GM10248 (cell line): ENCODE data around the gene SAMD13.

Experiments used
- CTCF ChIA-PET: fragments of 300-600 bp; sonication (Branson Sonifier 250); formaldehyde crosslinking; extraction: SDS; loops from one replicate; lab custom pipeline; 2021; ENCODE audit warnings: antibody characterized with exemption; lab: Yijun Ruan, JAX
- POLR2A ChIA-PET: fragments of 350-650 bp; sonication (Branson Sonifier 250); formaldehyde crosslinking; extraction: SDS; loops from one replicate; lab custom pipeline; 2020; ENCODE audit warnings: antibody characterized with exemption; lab: Yijun Ruan, JAX
- DNase-seq: peaks from one replicate; pipeline ENCODE4 v3.0.0; 2012; ENCODE audit errors: extremely low spot score
- TF ChIP-seq, protein P1 (sequence below): IDR thresholded peaks from 2 replicates; pipeline ENCODE4 v1.5.1; 2012; ENCODE audit warnings: mild to moderate bottlenecking, low read depth; ENCODE audit errors: extremely low read depth, missing control alignments, control extremely low read depth

SAMD13 gene

DNA sequence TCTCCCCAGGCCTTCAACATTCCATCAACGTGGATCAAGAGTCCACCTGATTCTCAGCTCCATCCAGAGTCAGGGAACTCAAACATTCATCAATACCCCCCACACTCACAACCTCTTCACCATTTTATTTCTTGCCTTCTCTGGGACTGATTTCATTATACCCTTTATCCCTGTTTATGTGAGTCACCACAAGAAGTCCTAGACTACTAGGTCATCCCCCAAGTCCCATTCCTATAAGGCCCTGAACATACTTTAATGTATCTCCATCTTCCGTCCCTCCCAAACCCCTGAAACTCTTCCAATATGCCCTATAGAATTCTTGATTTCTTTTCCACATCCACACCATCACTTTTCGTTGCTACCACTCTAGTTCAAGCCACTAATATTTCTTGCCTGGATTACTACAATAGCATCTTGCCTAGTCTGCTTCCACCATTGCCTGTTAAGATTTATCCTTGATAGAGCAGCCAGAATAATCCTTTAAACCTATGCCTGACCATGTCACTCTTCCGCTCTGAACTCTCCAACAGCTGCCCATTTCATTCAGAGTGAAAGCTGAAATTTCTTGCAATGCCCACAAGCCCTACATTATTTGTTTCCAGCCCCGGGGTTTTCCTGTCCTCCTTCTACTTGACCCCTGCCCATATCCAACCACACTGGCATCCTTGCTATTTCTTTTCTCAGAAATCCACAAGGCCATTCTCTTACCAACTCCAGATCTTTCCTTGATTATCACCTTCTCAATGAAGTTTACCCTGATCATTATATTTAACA is 9.4 kb upstream of the SAMD13 start:
- TF ChIP-seq, protein P1, sequence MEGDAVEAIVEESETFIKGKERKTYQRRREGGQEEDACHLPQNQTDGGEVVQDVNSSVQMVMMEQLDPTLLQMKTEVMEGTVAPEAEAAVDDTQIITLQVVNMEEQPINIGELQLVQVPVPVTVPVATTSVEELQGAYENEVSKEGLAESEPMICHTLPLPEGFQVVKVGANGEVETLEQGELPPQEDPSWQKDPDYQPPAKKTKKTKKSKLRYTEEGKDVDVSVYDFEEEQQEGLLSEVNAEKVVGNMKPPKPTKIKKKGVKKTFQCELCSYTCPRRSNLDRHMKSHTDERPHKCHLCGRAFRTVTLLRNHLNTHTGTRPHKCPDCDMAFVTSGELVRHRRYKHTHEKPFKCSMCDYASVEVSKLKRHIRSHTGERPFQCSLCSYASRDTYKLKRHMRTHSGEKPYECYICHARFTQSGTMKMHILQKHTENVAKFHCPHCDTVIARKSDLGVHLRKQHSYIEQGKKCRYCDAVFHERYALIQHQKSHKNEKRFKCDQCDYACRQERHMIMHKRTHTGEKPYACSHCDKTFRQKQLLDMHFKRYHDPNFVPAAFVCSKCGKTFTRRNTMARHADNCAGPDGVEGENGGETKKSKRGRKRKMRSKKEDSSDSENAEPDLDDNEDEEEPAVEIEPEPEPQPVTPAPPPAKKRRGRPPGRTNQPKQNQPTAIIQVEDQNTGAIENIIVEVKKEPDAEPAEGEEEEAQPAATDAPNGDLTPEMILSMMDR, result no peak
- ChIA-PET POLR2A (no interaction called here), CTCF (interaction anchor here (1.1 to 1.5 kb wide), 2 partner anchors 11 to 39 kb away, joined by 3 read pairs; no protein-coding TSS in a partner anchor)
- no peak for DNase-seq

DNA sequence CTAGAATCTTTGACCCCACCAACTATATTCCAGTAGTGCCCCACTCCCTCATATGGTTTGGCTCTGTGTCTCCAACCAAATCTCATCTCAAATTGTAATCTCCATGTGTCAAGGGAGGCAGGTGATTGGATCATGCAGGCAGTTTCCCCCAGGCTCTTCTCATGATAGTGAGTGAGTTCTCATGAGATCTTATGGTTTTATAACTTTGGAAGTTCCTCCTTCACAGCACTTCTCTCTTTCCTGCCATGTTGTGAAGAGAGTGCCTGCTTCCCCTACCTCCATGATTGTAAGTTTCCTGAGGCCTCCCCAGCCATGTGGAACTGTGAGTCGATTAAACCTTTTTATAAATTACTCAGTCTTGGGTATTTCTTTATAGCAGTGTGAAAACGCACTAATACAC is 7.7 kb upstream of the SAMD13 start:
- no peak for DNase-seq
- TF ChIP-seq, protein P1, result no peak
- POLR2A ChIA-PET, result interaction anchor here (0.5 kb wide), 1 partner anchor 8 kb away, joined by 3 read pairs; no protein-coding TSS in a partner anchor
- CTCF ChIA-PET, result interaction anchor here (1.1 to 1.5 kb wide), 2 partner anchors 11 to 41 kb away, joined by 3 read pairs; no protein-coding TSS in a partner anchor

DNA sequence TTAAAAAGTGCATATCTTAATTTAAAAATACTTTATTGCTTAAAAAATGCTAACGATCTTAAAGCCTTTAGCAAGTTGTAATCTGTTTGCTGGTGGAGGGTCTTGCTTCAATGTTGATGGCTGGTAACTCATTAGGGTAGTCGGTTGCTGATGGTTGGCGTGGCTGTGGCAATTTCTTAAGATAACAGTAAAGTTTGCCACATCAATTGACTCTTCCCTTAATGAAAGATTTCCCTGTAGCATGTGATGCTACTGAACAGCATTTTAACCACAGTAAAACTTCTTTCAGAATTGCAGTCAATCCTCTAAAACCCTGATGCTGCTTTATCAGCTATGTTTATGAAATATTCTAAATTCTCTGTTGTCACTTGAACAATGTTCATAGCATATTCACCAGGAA is 6.8 kb upstream of the SAMD13 start:
- ChIA-PET POLR2A (no interaction called here), CTCF (interaction anchor here (1.0 kb wide), 1 partner anchor 9 kb away, joined by 3 read pairs; no protein-coding TSS in a partner anchor)
- TF ChIP-seq, protein P1, result no peak
- DNase-seq, result no peak

GRCh38 chr1:84297546-84298244 is 3.8 kb upstream of the SAMD13 start:
- ChIA-PET CTCF (interaction anchor here (1.1 to 2.4 kb wide), 4 partner anchors 12 to 365 kb away, joined by 3 to 5 read pairs (median 3); no protein-coding TSS in a partner anchor), POLR2A (no interaction called here)
- TF ChIP-seq, protein P1, result no peak
- DNase-seq, result no peak

DNA sequence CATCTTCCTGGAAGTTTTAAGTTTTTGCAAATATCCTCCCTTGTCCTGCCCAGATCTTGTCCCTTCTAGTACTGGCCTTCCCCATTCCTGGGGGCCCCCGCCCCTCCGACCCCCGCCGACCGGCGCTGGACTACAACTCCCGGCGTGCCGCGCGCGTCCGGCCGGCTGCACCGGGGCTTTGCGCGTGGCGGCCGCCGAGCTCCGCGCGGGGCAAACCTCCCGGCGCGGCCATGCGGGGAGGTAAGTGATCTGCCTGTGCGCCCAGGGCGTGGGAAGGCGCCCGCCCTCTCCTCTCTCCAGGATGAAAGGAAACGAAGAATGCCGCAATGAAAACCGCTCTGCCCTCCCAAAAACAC is 3.2 kb upstream of the SAMD13 start:
- TF ChIP-seq, protein P1, result no peak
- POLR2A ChIA-PET, result no interaction called here
- CTCF ChIA-PET, result interaction anchor here (1.1 to 2.4 kb wide), 3 partner anchors 12 to 144 kb away, joined by 3 to 5 read pairs (median 3); no protein-coding TSS in a partner anchor
- DNase-seq, result peak; percentile 81

DNA sequence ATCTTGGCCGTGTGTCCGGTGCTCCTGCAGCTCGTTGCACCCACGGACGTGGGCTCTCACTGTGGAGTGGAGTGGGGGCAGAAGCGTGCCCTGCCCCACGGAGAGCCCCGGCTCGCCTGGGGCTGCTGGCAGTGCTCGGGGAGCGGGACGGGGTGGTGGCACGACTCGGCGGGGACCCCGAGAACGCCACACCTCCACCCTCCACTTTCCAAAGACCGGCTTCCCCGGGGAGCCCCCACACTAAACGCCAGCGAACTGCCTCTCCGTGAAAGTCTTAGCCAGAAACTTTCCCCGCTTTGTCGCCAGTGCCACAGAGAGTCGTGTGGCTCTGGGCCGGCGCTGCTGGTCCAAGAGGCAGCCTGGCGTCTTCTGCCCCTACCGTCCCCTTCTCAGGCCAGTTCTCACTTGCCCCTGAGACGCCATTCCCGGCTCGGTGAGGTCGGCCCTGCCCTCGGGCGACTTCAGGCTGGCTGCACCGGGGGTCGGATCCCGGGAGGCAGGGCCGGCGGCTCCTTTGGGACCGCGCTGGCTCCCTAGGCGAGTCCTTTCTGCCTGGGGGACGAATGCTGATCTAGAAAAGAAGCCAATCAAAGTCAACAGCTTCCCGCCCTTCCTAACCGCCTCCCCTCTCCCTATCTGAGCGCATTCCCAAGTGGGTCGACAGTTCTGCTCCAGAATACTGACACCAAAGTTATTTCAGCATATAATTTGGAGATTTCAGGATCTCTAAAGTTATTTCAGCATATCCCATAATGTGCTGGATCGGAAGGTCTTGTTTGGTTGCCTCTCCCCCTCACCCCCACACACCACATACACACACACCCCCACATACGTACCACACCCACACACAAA is 2.6 kb upstream of the SAMD13 start:
- CTCF ChIA-PET, result interaction anchor here (1.3 kb wide), 1 partner anchor 143 kb away, joined by 3 read pairs; no protein-coding TSS in a partner anchor
- DNase-seq, result peak; percentile 64
- POLR2A ChIA-PET, result no interaction called here
- TF ChIP-seq, protein P1, result no peak
